AG04449 (cell line): ENCODE measurements around the gene FAM210A.

Experiments used
- CTCF ChIA-PET: fragments of 350-600 bp; formaldehyde crosslinking; extraction: SDS; loops from one replicate; lab custom pipeline; 2021; ENCODE audit warnings: antibody characterized with exemption; lab: Yijun Ruan, JAX
- POLR2A ChIA-PET: fragments of 400-600, 350-600 bp; formaldehyde crosslinking; extraction: SDS; loops from one replicate; lab custom pipeline; 2020; ENCODE audit warnings: antibody characterized with exemption, inconsistent platforms; lab: Yijun Ruan, JAX
- DNase-seq: peaks from one replicate; pipeline ENCODE4 v3.0.0-alpha.2; 2010; ENCODE audit warnings: low read depth, low spot score
- H3K4me3 ChIP-seq: 2 replicates; pipeline ENCODE4 v1.5.1; 2011; ENCODE audit warnings: low read depth, mild to moderate bottlenecking, control low read depth, low read length
- CTCF ChIP-seq: IDR thresholded peaks from one replicate; pipeline ENCODE4 v1.5.1; 2011; ENCODE audit warnings: mild to moderate bottlenecking, moderate library complexity, low read length, control low read depth, inconsistent platforms; ENCODE audit not compliant: insufficient read depth; ENCODE audit errors: missing control alignments

FAM210A gene

GRCh38 chr18:13672657-13673056 lies 53.7 kb downstream of the FAM210A start:
- DNase-seq, result no peak
- POLR2A ChIA-PET, result no interaction called here
- no peak for TF ChIP-seq CTCF
- CTCF ChIA-PET, result no interaction called here
- H3K4me3 ChIP-seq, result no peak overlapping the region

- CTCF ChIA-PET, result no interaction called here
- POLR2A ChIA-PET, result no interaction called here
- no peak for TF ChIP-seq CTCF
Measured at GRCh38 chr18:13661779-13662256, 64.5 kb downstream of the FAM210A start.

GRCh38 chr18:13661051-13661778 lies 65.1 kb downstream of the FAM210A start:
- DNase-seq, result no peak
- H3K4me3 ChIP-seq, result no peak overlapping the region
- CTCF ChIA-PET, result no interaction called here
- POLR2A ChIA-PET, result no interaction called here
- TF ChIP-seq CTCF, result no peak

More at GRCh38 chr18:13661779-13662256, 64.5 kb downstream of the FAM210A start:
- H3K4me3 ChIP-seq, result no peak overlapping the region
- no peak for DNase-seq

- no peak for TF ChIP-seq CTCF
- no peak overlapping the region for H3K4me3 ChIP-seq
- ChIA-PET CTCF (no interaction called here), POLR2A (no interaction called here)
- no peak for DNase-seq
Measured at GRCh38 chr18:13660510-13660909, 65.8 kb downstream of the FAM210A start.

- no peak for TF ChIP-seq CTCF
- no peak overlapping the region for H3K4me3 ChIP-seq
- ChIA-PET CTCF (interaction anchor here (1.2 kb wide), 1 partner anchor 10 kb away, joined by 3 read pairs; no protein-coding TSS in a partner anchor), POLR2A (no interaction called here)
- no peak for DNase-seq
Measured at GRCh38 chr18:13658436-13659204, 67.7 kb downstream of the FAM210A start.

GRCh38 chr18:13657974-13658373 lies 68.4 kb downstream of the FAM210A start:
- no peak overlapping the region for H3K4me3 ChIP-seq
- TF ChIP-seq CTCF, result no peak
- ChIA-PET POLR2A (no interaction called here), CTCF (no interaction called here)
- no peak for DNase-seq
